B cell (primary cell): ENCODE measurements around the gene AMOTL1.

Experiments
- EZH2 ChIP-seq: IDR thresholded peaks from 2 replicates; pipeline ENCODE4 v1.6.1; 2012; ENCODE audit warnings: borderline replicate concordance, low read depth, mild to moderate bottlenecking, moderate library complexity, low read length; ENCODE audit not compliant: insufficient read depth, poor library complexity, severe bottlenecking
- TF ChIP-seq, protein P1 (sequence below): fragments of 200-600 bp; IDR thresholded peaks from one replicate; pipeline ENCODE4 v1.8.0; 2022; ENCODE audit warnings: antibody characterized with exemption, mild to moderate bottlenecking

DNA sequence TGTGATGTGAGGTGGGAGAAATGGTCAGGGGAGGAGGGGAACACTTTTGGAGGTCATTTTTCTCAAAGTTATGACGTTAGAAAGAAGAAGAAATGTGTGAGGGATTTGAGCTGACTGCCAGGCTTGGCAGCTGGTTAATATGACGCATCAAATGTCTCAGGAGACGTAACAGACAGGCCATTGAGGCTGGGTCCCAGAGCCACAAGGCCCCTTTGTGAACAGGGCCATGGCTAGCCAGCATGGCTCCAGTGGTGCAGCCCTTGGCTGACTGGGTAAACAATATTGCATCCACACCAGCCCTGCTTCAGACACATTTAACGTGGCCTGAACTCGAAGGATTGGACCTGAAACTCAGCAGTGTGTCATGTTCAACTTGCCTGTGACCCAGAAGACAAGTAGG lies 34.3 kb downstream of the AMOTL1 start:
- TF ChIP-seq, protein P1, sequence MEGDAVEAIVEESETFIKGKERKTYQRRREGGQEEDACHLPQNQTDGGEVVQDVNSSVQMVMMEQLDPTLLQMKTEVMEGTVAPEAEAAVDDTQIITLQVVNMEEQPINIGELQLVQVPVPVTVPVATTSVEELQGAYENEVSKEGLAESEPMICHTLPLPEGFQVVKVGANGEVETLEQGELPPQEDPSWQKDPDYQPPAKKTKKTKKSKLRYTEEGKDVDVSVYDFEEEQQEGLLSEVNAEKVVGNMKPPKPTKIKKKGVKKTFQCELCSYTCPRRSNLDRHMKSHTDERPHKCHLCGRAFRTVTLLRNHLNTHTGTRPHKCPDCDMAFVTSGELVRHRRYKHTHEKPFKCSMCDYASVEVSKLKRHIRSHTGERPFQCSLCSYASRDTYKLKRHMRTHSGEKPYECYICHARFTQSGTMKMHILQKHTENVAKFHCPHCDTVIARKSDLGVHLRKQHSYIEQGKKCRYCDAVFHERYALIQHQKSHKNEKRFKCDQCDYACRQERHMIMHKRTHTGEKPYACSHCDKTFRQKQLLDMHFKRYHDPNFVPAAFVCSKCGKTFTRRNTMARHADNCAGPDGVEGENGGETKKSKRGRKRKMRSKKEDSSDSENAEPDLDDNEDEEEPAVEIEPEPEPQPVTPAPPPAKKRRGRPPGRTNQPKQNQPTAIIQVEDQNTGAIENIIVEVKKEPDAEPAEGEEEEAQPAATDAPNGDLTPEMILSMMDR, result no peak
- TF ChIP-seq EZH2, result no peak
